Stimulated activated CD4-positive, alpha-beta T cell treated with anti-CD3 and anti-CD28 coated beads, Interleukin-15, amount 100 ng/mL, for 48 hours (primary cell): Measurements from ENCODE around the gene PARD3.

Experiments used
- DNase-seq, 2 donors: peaks; one replicate each; pipeline ENCODE4 v3.0.0-alpha.2; 2020; ENCODE audit warnings: low read depth in 2 of 2

PARD3 gene

GRCh38 chr10:34102893-34103506 lies 712.1 kb downstream of the PARD3 start:
- DNase-seq, result no peak

GRCh38 chr10:34102237-34102673 lies 712.8 kb downstream of the PARD3 start:
- DNase-seq, result no peak

- DNase-seq, result no peak
These were observed 714.1 kb downstream of the PARD3 start for GRCh38 chr10:34101001-34101400.

- no peak for DNase-seq
These were observed 716.1 kb downstream of the PARD3 start for GRCh38 chr10:34098821-34099567.

- DNase-seq, result no peak
These were observed 717.4 kb downstream of the PARD3 start for GRCh38 chr10:34097682-34098081.

- no peak for DNase-seq
These were observed 720.1 kb downstream of the PARD3 start for GRCh38 chr10:34094961-34095360.

- DNase-seq, result no peak
These were observed 720.9 kb downstream of the PARD3 start for GRCh38 chr10:34094146-34094696.

GRCh38 chr10:34092891-34093290 lies 722.2 kb downstream of the PARD3 start:
- DNase-seq, result no peak

GRCh38 chr10:34091635-34092195 lies 723.4 kb downstream of the PARD3 start:
- no peak for DNase-seq

- DNase-seq, result no peak
These were observed 725.8 kb downstream of the PARD3 start for GRCh38 chr10:34089253-34089652.

GRCh38 chr10:34088208-34088794 lies 726.8 kb downstream of the PARD3 start:
- no peak for DNase-seq

GRCh38 chr10:34087095-34087418 lies 728.0 kb downstream of the PARD3 start:
- no peak for DNase-seq

GRCh38 chr10:34083567-34083966 lies 731.5 kb downstream of the PARD3 start:
- DNase-seq, result no peak

GRCh38 chr10:34081948-34082347 lies 733.1 kb downstream of the PARD3 start:
- no peak for DNase-seq

GRCh38 chr10:34081347-34081743 lies 733.8 kb downstream of the PARD3 start:
- DNase-seq, result no peak

- no peak for DNase-seq
These were observed 734.4 kb downstream of the PARD3 start for GRCh38 chr10:34080485-34081346.

GRCh38 chr10:34079702-34080484 lies 735.2 kb downstream of the PARD3 start:
- no peak for DNase-seq

- no peak for DNase-seq
These were observed 736.2 kb downstream of the PARD3 start for GRCh38 chr10:34078745-34079470.

- DNase-seq, result no peak
These were observed 736.9 kb downstream of the PARD3 start for GRCh38 chr10:34078017-34078744.
